Measurements from ENCODE around the gene ATAD3A. TPM values are rescaled to one million over a fixed set of nuclear protein-coding genes. Genes with fewer than 3 reads are reported as not detected.

The ATAD3A gene
- total RNA-seq, 1 experiment from 2014 or later, result 55.8 TPM

DNA sequence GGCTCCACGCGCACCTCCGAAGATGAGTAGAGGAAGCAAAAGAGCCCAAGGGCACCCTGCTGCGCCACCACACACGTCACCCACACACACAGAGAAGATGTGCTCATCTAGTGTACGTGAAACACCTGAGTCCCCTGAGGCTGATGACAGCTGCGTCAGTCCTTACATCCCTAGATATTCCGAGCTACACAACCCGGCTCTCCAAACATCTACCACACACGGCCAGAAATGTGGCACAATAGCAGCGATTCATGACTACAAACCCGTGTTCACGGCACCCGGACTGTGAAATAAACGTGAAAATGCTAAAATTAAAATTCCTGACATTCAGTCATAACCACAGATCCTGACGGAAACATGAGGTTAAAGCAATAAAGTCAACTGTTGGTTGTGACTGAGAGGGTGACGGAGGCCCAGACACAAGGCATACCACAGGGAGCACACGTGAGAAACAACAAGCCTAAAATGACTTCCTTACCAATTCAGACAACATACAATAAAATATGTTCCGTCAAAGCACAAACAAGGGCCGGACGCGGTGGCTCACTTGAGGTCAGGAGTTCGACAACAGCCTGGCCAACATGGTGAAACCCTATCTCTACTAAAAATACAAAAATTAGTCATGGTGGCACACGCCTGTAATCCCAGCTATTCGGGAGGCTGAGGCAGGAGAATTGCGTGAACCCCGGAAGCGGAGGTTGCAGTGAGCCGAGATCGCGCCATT, 55.4 kb downstream of the ATAD3A start:
- Histone ChIP-seq H2BK5ac (ENCODE audit: insufficient read length, low read length) (no peak overlapping the region), H3K23ac (ENCODE audit: insufficient read length, low read depth, low read length) (no peak overlapping the region), H4K5ac (ENCODE audit: insufficient read length, low read depth, low read length) (no peak overlapping the region), H2BK120ac (ENCODE audit: low read depth, low read length, poor library complexity, severe bottlenecking) (no peak overlapping the region), H2BK15ac (ENCODE audit: low read depth, low read length) (no peak overlapping the region), H3K27ac (ENCODE audit: insufficient read length, low read depth, low read length) (no peak overlapping the region), H3K23me2 (ENCODE audit: insufficient read length, low read depth, low read length, poor library complexity, severe bottlenecking) (no peaks in the 10 kb centered on the region), H3K56ac (ENCODE audit: insufficient read length, low read depth, low read length) (no peak overlapping the region), H3K9ac (ENCODE audit: extremely low read depth, insufficient read length, low read length) (no peak overlapping the region), H4K8ac (replicated peaks; ENCODE audit: insufficient read length, low read depth, low read length) (no peak overlapping the region), H4K20me1 (ENCODE audit: control insufficient read depth, insufficient read depth, insufficient read length) (peaks cover 3% of the 10 kb centered on the region), H3K18ac (ENCODE audit: insufficient read length, low read depth, low read length) (no peak overlapping the region), H3K27me3 (ENCODE audit: insufficient read depth, low read length) (no peaks in the 10 kb centered on the region), H3K79me1 (ENCODE audit: insufficient read depth, low read depth, low read length, poor library complexity, severe bottlenecking) (peaks cover 9% of the 10 kb centered on the region), H3K9me3 (ENCODE audit: control insufficient read depth, low read depth, low read length) (no peaks in the 10 kb centered on the region), H3K79me2 (ENCODE audit: insufficient read depth, low read length) (peaks cover 55% of the 10 kb centered on the region), H3K4me2 (ENCODE audit: insufficient read depth, insufficient read length, low read length) (no peak overlapping the region), H2BK12ac (ENCODE audit: insufficient read length, low read depth, low read length) (no peak overlapping the region), H3T11ph (ENCODE audit: low read length) (no peak overlapping the region), H3K4ac (ENCODE audit: low read depth, low read length) (no peak overlapping the region), H4K91ac (ENCODE audit: insufficient read length, low read depth, low read length) (no peak overlapping the region), H2AFZ (ENCODE audit: low read length) (no peak overlapping the region), H2AK5ac (ENCODE audit: insufficient read length, low read length) (no peak overlapping the region), H3K14ac (ENCODE audit: insufficient read depth, low read length) (no peak overlapping the region), H3K4me1 (ENCODE audit: insufficient read depth, low read length) (no peaks in the 10 kb centered on the region), H2BK20ac (ENCODE audit: low read depth, low read length, poor library complexity, severe bottlenecking) (no peak overlapping the region)
- H3K27ac Mint-ChIP-seq, result peak overlapping the region; percentile 40 to 65 (median 63); a peak in 6 of 7 replicates
- TF ChIP-seq, protein P1, sequence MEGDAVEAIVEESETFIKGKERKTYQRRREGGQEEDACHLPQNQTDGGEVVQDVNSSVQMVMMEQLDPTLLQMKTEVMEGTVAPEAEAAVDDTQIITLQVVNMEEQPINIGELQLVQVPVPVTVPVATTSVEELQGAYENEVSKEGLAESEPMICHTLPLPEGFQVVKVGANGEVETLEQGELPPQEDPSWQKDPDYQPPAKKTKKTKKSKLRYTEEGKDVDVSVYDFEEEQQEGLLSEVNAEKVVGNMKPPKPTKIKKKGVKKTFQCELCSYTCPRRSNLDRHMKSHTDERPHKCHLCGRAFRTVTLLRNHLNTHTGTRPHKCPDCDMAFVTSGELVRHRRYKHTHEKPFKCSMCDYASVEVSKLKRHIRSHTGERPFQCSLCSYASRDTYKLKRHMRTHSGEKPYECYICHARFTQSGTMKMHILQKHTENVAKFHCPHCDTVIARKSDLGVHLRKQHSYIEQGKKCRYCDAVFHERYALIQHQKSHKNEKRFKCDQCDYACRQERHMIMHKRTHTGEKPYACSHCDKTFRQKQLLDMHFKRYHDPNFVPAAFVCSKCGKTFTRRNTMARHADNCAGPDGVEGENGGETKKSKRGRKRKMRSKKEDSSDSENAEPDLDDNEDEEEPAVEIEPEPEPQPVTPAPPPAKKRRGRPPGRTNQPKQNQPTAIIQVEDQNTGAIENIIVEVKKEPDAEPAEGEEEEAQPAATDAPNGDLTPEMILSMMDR (conservative IDR thresholded peaks at IDR 0.05), result no peak
- H3K4me1 Mint-ChIP-seq, result peaks cover 17 to 19% of the 10 kb centered on the region in 2 experiments
- DNase-seq, result no peak
- no peak overlapping the region for H3K4me3 Mint-ChIP-seq
- WGBS (ENCODE audit: extremely low coverage, insufficient read length, low lambda C conversion rate), result no CpG with 5 or more reads among the region's 31 CpGs
- peaks cover 31 to 64% (median 57%) of the 10 kb centered on the region in 3 experiments for H3K36me3 Mint-ChIP-seq (ENCODE audit: insufficient read depth in 1 of 3, low read depth in 3 of 3)
- no peaks in the 10 kb centered on the region for H3K27me3 Mint-ChIP-seq (ENCODE audit: low read depth)
- H3K9me3 Mint-ChIP-seq, result no peaks in the 10 kb centered on the region
